GM13976 (cell line): ENCODE data around the gene PRR18.

Experiments used
- DNase-seq: peaks from one replicate; pipeline ENCODE4 v3.0.0; 2012; ENCODE audit warnings: low spot score
- in situ Hi-C: fragments of 300-500 bp; cut with MboI; formaldehyde crosslinking; loops from one replicate; pipeline ENCODE4 v1.12.0; 2022; ENCODE audit warnings: low sequenced_read_pairs, mixed read lengths, inconsistent platforms; ENCODE audit not compliant: unreplicated experiment
- TF ChIP-seq, protein P1 (sequence below): IDR thresholded peaks from 2 replicates; pipeline ENCODE4 v1.5.1; 2012; ENCODE audit warnings: borderline replicate concordance, mild to moderate bottlenecking; ENCODE audit not compliant: insufficient read depth; ENCODE audit errors: extremely low read depth, missing control alignments, control extremely low read depth

PRR18 gene

DNA sequence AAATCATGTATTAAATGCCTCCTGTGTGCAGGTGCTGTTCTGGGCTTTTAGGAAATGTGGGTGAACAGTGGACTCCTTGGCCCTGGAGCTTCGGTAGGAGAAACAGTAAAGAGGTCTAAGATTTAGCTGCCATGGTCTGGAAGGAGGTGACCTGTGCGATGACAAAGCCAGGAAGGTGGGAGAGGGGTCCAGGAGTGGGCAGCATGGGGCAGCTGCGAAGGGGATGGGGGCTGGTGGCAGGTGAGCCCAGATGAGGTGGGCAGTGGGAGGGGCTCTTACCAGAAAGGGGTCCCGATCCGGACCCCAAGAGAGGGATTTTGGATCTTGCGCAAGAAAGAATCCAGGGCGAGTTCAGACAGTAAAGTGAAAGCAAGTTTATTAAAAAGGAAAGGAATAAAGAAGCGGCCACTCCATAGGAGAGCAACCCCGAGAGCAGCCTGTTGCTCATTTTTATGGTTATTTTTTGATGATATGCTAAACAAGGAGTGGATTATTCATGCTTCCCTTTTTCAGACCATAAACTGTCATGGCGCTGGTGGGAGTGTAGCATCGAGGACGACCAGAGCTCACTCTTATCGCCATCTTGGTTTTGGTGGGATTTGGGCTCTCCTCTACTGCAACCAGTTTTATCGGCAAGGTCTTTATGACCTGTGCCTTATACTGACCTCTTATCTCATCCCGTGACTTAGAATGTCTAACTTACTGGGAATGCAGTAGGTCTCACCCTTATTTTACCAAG, 38.7 kb downstream of the PRR18 start:
- no peak for DNase-seq
- in situ Hi-C loops: loop anchor here (10.0 kb wide), 1 partner anchor 115 kb away; the partner anchor contains the start of gene MPC1

DNA sequence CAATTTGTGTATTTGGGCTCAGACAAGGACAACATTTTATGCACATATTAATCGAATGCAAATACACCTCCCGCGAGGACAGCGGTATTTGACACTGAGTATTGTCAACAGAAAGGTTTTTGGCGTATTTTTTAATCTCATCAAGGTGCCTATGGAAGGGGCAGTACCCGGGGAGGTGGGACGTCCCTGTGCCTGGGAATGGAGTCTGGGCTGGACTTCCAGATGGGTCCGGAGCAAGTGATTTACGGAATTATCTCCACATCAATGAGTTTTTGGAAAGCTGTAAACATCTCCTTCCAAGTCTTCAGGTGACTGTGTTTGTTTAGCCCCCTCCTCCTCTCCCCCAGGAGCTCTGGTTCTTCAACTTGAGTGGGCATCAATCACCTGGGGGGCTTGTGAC, 39.8 kb downstream of the PRR18 start:
- in situ Hi-C loops: no loop called here
- TF ChIP-seq, protein P1, sequence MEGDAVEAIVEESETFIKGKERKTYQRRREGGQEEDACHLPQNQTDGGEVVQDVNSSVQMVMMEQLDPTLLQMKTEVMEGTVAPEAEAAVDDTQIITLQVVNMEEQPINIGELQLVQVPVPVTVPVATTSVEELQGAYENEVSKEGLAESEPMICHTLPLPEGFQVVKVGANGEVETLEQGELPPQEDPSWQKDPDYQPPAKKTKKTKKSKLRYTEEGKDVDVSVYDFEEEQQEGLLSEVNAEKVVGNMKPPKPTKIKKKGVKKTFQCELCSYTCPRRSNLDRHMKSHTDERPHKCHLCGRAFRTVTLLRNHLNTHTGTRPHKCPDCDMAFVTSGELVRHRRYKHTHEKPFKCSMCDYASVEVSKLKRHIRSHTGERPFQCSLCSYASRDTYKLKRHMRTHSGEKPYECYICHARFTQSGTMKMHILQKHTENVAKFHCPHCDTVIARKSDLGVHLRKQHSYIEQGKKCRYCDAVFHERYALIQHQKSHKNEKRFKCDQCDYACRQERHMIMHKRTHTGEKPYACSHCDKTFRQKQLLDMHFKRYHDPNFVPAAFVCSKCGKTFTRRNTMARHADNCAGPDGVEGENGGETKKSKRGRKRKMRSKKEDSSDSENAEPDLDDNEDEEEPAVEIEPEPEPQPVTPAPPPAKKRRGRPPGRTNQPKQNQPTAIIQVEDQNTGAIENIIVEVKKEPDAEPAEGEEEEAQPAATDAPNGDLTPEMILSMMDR: no peak
- DNase-seq: no peak

More for the DNA sequence above, 38.7 kb downstream of the PRR18 start:
- TF ChIP-seq, protein P1: no peak

DNA sequence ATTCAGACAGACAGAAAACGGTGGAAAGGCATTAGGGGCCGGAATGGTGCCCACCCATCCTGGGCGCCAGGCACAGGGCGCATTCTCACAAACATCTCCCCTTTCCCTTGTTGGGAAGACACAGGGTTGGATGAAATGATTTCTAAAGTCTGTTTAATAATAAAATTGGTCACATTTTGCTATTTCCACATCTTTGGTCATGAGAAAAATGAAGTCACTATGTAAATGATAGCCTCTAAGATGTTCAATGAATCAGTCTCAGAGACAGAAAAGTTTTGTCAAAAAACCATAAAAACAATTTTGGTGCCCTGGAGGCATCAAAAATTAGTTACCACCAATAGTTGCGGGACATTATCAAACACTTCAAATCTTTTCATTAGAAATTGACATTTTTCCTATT, 40.7 kb downstream of the PRR18 start:
- DNase-seq: no peak
- in situ Hi-C loops: no loop called here

DNA sequence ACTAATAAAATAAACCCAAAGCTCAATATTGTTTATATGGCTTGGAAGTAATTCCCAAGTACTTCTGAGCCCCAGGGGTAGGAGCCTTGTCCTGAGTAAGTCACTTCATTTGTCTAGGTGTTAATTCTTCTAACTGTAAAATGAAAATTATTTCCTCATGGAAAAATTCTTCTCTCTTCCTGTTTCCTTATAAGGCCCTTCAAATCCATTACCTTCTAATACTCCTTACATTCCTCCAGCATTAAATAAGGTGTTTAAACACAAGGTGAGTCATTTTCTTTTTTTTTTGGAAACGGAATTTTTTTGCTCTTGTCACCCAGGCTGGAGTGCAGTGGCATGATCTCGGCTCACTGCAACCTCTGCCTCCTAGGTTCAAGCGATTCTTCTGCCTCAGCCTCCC, 41.9 kb downstream of the PRR18 start:
- in situ Hi-C loops: no loop called here
- DNase-seq: no peak
- TF ChIP-seq, protein P1: no peak

More for the DNA sequence above, 40.7 kb downstream of the PRR18 start:
- TF ChIP-seq, protein P1: no peak

DNA sequence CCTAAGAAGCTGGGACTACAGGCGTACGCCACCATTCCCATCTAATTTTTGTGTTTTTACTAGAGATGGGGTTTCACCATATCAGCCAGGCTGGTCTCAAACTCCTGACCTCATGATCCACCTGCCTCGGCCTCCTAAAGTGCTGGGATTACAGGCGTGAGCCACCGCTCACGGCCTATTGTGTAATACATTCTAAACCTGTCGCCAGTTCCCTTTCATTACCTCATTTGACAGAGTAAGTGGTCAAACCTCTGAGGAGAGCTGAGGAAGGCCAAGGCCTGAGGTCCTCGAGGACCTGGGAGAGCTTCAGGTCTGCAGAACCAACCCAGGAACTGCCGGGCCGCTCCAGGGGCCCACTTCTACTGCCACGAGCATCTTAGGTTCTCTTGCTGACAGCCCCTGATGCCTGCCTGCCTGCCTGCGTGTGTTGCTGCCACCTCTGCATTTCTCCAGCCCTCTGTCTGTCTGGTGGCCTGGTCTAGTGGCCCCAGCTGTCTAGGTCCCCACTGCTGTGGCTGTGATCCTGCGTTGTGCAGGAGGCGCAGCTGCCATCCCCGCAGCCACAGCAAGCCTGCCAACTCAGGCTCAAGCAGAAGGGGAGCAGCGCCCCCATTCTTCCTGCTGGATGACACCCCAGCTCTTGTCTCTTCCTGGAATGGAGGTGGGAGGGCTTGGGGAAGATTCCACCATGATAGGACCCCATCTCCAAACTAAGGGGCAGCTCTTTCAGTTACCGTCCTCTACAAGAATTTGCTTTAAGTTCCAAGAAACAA, 45.3 kb downstream of the PRR18 start:
- DNase-seq: no peak
- TF ChIP-seq, protein P1: no peak
- in situ Hi-C loops: no loop called here

DNA sequence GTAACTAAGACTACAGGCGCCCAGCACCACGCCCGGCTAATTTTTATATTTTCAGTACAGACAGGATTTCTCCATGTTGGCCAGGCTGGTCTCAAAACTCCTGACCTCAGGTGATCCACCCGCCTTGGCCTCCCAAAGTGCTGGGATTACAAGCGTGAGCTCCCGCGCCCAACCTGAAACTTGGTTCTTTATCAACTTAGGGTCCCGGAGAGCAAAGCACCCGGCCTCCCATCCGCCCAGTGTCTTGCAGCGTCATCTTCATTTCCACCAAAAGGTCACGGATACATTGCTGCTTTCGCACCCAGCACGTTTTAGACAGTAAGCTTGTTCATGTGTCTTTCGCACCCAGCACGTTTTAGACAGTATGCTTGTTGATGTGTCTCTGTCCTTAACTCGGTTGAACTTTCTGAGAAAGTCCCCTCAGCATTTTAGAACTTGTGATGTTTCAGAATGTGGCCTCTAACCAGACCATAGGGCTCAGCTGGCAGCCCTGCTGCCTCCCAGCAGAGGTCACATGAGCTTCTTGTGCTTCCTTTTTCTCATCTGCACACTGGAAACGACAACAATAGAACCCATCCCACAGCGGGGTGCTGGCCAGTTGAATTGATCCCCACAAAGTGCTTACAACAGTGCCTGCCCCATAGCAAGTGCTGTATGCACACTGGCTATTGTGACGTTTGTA, 48.8 kb downstream of the PRR18 start:
- TF ChIP-seq, protein P1: no peak
- in situ Hi-C loops: no loop called here
- DNase-seq: peak; percentile 36
